GM21786 (cell line): ENCODE results near the gene PRCD.

Experiments
- ATAC-seq: cut with Tn5 transposase; IDR thresholded peaks from one replicate; pipeline ENCODE4 v1.9.1; 2021; ENCODE audit not compliant: unreplicated experiment

PRCD gene

GRCh38 chr17:76538941-76539570, 788 bp upstream of the PRCD start:
- ATAC-seq = no peak

DNA sequence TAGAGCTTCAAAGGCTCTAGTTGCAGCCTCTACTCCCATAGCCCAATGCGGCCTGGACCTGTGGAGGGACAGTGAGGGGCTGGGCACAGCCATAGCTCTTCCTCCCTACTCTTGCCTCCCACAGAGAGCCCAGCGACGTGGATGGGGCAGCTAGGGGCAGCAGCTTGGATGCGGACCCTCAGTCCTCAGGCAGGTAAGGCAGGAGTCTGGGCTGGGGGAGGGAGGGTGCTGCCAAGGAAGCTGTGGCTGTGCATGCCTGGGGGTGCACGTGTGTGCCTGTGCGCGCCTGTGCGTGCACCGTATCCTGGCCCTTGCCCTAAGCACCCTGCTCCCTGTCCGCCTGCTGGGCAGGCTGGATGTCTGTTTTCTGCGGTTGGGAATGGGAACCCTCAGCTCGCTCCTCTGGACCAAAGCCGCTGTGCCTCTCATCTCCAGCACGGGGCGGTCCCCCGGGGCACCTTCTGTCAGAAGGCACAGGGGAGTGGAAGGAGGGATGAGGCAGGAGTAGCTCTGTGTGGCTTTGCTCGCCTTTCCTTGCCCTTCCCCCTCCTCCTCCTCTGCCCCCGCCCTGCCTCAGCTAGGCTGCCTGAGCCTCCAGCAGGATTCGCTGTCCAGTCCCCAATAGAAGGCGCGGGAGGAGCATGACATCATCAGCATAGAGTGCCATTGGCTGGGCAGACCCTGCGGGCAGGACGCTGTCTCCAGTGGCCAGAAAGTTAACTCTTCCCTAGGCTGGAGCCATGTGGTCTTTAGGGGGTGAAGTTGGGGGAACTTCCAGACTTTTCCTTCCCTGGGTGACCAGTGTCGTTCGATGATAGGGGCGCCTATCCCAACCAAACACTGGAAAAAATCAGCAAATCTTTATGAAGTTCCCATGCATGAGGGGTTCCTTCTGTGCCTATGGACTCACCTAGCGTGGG, 797 bp downstream of the PRCD start:
- ATAC-seq = no peak

DNA sequence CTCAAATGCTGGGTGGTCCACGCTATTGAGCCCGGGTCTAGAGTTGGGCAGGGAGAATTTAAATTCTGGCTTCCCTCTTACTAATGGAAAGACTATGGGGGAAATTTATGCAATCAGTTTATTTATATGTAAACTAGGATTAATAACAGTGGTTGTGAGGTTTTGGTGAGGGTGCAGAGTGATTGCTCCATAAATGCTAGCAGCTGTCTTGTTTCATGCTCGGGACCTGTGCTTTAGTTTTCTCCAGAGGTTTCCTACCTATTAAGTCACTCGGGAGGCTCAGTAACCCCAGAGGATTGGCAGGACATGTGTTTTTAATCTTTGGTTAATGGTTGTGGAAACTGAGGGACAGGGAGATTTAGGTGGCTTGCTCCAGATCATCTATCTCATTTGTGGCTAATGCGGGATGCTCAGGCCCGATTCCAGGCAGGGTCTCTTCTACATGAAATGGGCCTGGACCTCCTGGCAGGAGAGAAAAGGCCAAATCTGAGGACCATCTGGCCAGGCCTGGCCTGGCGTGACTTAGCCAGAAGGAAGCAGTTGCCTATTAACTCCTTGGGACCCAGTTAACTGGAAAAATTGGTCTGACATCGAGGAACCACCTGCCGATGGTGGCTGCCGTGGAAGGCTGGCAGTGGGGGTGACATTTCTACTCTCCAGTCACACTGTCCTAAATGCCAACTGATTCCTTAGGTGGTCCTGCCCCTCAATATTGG, 2.1 kb downstream of the PRCD start:
- ATAC-seq = no peak

GRCh38 chr17:76542566-76542971, 2.7 kb downstream of the PRCD start:
- no peak for ATAC-seq

DNA sequence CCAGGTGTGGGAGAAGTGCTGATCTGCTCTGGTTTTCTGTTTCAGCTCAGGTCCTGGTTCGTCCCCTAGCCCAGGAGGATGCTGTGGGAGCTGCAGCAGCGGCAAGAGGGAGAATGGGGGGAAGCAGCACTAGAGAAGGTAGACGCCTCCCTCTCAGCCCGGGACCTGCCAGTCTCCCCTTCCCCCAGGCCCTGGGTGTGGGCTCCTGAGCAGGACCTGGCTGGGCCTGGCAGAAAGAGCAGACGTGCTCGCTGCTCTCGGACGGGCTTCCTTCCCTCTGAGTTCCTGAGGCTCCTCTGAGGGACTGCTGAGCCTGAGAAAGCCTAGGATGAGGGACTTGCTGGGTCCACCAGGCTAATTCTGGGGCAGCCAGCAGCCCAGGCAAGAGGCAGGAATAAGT, 3.1 kb downstream of the PRCD start:
- no peak for ATAC-seq

GRCh38 chr17:76543482-76543825, 3.6 kb downstream of the PRCD start:
- ATAC-seq = no peak

DNA sequence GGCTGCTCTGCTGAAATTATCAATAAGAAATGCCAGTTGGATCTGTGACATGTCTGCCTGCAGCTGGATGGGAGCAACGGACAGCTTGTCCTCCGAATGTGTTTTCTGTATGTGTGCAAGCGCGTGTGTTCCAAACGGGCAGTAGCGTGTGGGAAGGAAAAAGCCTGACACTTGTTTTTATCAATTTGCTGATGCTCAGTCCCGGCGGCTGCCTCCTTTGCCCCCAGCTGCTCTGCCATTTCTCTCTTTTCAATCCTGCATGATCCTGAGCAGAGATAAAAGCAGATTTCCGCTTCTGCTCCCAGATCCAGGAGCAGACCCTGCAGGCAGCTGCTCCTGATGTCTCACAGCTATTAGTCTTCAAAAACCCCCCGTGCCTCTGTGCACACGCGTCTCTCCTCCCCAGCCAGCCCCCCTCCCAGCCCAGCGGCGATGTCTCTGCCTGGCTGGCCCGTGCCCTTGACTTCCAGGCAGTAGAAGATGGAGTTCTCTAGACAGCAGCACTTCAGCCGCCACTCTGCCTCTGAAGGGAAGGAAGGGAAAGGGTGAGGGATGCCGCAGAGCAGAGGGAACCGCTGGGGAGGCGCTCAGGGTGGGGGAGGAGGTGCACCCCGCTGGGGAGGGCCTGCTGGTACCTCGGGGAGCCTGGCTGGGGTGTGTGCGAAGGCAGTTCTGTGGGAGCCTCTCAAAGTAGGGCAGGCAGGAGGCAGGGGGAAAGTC, 4.1 kb downstream of the PRCD start:
- ATAC-seq = no peak

DNA sequence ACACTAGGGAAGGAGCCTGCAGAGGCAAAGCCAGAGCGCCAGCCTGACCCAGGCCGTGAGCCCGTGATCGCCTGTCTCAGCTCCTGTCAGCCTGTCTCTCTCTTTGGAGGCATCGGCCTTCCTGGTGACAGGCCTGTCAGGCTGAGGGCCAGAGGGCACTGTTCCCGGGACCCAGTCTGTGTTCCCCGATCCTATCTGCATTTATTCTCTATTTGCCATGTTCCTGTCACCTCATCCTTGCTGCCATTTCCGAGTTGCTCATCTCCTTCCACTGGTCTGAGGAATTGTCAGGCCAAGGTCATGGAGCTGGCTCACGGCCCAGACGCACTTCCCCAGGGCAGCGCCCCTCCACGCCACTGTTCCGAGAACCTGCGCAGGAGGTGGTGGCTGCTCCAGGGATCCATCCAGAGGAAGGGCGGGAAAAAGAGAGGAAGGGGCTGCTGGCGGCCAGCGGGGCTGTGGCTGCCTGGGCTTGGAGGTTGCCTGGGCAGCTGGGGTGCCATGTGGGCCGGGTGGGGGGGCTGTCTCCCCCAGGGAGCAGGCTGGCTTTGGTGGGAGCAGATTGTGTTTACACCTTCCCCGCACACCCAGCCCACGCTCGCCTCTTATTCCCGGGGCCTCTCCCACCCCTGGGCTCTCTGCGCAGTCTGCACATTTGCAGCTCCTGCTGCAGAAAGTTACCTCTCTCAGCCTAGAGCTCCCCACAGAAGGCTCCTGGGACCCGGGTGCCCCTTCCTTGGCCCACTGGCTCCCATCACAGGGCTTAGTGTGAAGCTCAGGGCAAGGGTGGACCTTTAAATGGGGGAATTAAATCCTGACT, 4.9 kb downstream of the PRCD start:
- ATAC-seq = no peak

DNA sequence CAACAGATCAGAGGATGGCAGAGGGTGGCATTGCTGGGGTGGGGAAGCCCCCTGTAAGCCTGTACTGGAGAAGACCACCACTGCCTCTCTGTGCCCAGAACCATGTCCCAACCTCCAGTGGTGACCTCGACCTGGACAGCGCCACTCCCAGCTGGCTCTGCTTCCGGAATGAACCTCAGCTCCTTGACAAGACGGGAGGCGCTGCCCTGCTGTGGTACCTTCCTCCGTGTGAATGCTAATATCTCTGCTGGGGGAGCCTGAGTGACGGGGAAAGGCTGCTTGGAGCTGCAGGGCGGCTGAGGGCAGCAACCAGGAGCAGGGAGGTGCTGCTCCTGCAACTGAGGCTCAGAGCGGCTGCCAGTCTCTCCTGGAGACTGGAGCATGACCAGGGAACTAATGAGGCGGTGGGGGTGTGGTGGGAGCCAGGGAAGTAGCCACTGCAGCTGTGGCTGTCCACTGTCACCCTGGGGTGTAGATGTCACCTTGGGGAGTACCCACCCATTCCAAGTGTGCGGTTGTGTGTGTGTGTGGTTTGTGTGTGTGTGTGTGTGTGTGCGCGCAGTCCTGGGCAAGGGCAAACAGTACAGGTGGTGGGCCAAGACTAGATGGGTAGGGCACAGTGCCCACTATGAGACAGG, 6.2 kb downstream of the PRCD start:
- ATAC-seq = no peak

GRCh38 chr17:76546556-76547182, 6.8 kb downstream of the PRCD start:
- ATAC-seq = no peak

GRCh38 chr17:76547183-76547641, 7.4 kb downstream of the PRCD start:
- ATAC-seq = no peak

- ATAC-seq = no peak
Measured at GRCh38 chr17:76547642-76548202, 7.9 kb downstream of the PRCD start.

- no peak for ATAC-seq
Measured at GRCh38 chr17:76548378-76549214, 8.8 kb downstream of the PRCD start.

DNA sequence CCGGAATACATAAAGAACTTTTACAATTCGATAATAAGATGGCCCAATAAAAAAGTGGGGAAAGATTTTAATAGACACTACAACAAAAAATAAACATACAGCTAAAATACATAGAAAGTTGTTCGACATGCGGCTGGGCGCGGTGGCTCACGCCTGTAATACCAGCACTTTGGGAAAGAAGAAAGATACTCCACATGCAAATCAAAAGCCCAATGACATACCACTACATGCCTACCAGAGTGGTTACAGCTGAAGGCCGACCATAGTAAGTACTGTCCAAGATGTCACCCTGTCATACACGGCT, 9.3 kb downstream of the PRCD start:
- no peak for ATAC-seq

DNA sequence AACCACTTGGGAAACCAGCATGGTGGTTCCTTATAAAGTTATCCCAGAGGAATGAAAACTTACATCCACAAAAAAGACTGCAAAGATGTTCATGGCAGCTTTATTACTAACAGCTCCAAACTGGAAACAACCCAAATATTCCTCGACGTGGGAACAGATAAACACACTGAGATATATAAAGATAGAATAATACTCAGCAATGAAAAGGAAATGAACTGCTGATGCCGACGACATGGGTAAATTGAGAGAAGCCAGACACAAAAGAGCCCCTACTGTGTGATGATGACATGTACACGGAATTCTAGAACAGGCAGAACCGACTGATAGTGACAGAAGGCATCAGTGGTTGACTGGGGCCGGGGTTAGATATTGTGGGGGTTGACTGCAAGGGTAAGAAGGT, 9.7 kb downstream of the PRCD start:
- ATAC-seq = no peak

DNA sequence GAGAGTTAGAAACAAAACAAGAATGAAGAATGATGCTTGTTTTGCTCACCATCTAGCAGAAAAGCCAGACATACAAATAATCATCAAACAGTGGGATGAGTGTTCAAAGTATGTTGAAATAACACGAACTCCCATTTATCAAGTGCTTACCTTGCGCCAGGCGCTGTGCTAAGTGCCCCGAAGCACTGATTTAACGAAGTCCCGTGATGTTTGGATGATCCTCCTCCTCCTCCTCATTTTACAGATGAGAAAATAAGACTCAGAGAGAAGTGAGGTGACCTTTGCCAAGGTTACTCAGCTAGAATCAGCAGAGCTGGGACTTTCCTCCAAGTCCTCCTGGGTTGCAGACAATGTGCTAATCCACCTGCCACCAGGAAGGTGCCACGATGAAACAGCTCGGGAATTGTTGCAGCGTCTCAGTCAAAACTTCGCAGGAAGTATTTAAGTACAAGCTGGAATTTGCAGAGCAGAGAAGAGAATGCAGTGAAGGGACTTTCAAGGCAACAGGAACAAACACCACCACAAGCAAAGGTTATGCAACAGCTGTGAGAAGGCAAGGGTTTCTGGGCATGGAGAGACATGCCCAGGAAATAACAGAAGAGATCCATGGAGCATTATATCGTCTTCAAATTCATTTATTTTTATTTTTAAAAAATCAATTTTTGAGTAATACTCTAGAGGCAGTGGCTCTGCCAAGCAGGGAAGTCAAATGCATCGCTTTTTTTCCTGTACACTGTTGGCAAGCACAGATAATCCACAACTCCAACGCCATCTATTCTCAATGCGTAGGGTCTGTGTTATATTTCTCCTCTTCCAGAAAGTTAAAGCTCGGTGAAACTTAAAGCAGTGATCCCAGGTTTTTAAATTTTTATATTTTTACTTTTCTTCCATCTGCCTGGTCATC, 11.1 kb downstream of the PRCD start:
- ATAC-seq = no peak

- no peak for ATAC-seq
Measured at GRCh38 chr17:76551685-76552084, 11.8 kb downstream of the PRCD start.
